ENCODE measurements around the gene KCNQ1OT1.

Gene KCNQ1OT1

DNA sequence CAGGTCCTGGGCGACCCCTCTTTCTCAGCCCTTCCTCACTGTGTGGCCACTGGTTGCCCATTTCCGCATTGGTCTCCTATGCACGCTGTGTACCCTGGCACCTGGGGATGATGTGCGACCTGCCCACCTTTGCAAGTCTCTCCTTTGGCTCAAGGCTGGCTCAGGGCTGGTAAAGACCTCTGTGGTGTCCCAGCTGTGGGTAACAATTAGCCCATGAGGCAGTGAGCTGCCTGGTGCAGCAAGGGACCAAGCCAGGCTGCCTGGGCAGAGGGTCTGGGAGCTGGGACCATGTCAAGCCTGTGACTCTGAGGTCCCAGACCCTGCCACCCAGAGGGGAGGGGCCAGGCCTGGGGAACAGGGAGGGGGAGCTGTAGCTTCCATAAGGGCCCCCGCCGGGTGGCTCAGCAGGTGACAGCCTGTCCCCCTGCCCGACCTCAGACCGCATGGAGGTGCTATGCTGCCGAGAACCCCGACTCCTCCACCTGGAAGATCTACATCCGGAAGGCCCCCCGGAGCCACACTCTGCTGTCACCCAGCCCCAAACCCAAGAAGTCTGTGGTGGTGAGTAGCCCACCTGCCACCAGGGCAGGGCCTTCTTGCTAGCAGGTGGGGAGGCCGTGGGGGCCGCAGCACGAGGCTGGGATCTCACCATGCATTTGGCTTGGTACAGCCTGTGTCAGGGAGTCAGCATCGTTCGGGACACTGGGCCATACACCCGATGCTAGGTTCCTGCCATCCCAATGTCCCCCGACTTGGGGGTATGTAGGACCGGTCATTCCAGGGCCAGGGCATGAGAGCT, 112.5 kb downstream of the KCNQ1OT1 start:
- Histone ChIP-seq H3K79me2 (ENCODE audit: insufficient read depth, low read length) (no peaks in the 10 kb centered on the region), H3K9me3 (ENCODE audit: insufficient read depth, low read depth, low read length) (no peaks in the 10 kb centered on the region), H3F3A (ENCODE audit: low read depth) (no peaks in the 10 kb centered on the region), H3K4me2 (ENCODE audit: low read depth, low read length, poor library complexity, severe bottlenecking) (no peak overlapping the region), H4K20me1 (ENCODE audit: insufficient read depth, low read length, poor library complexity, severe bottlenecking) (no peaks in the 10 kb centered on the region), H3K27me3 (ENCODE audit: insufficient read depth, low read length, poor library complexity, severe bottlenecking) (no peaks in the 10 kb centered on the region), H3K4me1 (ENCODE audit: insufficient read depth, low read length, poor library complexity, severe bottlenecking) (no peaks in the 10 kb centered on the region), H3K4me3 (ENCODE audit: low read length, poor library complexity, severe bottlenecking) (no peak overlapping the region), H3K36me3 (ENCODE audit: insufficient read depth, low read length) (no peaks in the 10 kb centered on the region), H2AFZ (ENCODE audit: low read length) (no peak overlapping the region), H3K9ac (ENCODE audit: low read depth, low read length, poor library complexity, severe bottlenecking) (no peak overlapping the region), H3K9me2 (replicated peaks; ENCODE audit: low read depth, low read length) (no peaks in the 10 kb centered on the region)
- TF ChIP-seq EZH2phosphoT487 (IDR thresholded peaks at IDR 0.05; ENCODE audit: borderline replicate concordance), result no peak
- no peak for TF ChIP-seq CTCF (conservative IDR thresholded peaks at IDR 0.05; ENCODE audit: low read length)

- Histone ChIP-seq H3K36me3 (ENCODE audit: insufficient read depth, low read length) (no peaks in the 10 kb centered on the region), H3F3A (ENCODE audit: low read depth) (no peaks in the 10 kb centered on the region), H2AFZ (ENCODE audit: low read length) (no peak overlapping the region), H3K79me2 (ENCODE audit: insufficient read depth, low read length) (no peaks in the 10 kb centered on the region), H3K4me3 (ENCODE audit: low read length, poor library complexity, severe bottlenecking) (no peak overlapping the region), H3K9me2 (replicated peaks; ENCODE audit: low read depth, low read length) (no peaks in the 10 kb centered on the region), H3K9me3 (ENCODE audit: insufficient read depth, low read depth, low read length) (no peaks in the 10 kb centered on the region), H3K4me2 (ENCODE audit: low read depth, low read length, poor library complexity, severe bottlenecking) (no peak overlapping the region), H4K20me1 (ENCODE audit: insufficient read depth, low read length, poor library complexity, severe bottlenecking) (no peaks in the 10 kb centered on the region), H3K27me3 (ENCODE audit: insufficient read depth, low read length, poor library complexity, severe bottlenecking) (no peaks in the 10 kb centered on the region), H3K4me1 (ENCODE audit: insufficient read depth, low read length, poor library complexity, severe bottlenecking) (no peaks in the 10 kb centered on the region), H3K9ac (ENCODE audit: low read depth, low read length, poor library complexity, severe bottlenecking) (no peak overlapping the region)
- TF ChIP-seq EZH2phosphoT487 (IDR thresholded peaks at IDR 0.05; ENCODE audit: borderline replicate concordance), result no peak
- TF ChIP-seq CTCF (conservative IDR thresholded peaks at IDR 0.05; ENCODE audit: low read length), result no peak
Observed at GRCh38 chr11:2586793-2587131, 113.0 kb downstream of the KCNQ1OT1 start.

DNA sequence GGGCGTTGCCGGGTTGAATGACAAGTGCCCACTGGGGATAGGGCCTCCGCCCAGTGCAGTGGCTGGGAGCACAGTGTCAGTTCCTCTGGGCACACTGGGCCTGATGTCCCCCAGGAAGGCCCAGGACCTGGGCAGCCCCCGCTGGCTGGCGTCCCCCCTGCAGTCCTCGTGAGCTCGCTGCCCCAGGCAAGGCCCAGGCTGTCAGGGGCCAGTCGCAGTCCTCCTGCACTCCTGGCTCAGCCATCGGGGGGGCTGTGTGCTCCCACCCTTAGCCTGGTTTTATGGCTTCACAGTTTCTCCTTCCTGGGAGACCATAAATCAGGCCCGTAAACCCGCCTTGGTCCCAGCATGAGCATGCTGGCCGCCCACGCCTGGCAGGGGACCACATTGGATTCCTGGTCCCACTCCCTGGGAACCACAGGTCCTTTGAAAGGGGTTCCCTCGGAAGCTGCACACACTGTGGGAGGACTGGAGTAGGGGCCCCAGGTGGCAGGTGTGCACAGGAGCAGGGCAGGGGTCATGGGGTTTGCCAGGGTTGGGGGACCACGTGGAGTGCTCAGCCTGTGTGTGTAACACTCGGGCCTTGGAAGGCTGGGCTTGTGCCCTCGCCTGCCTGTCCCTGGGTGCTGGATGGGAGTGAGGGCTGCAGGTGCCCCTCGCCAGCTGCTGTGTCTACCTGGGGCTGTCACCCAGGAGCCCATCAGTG, 113.6 kb downstream of the KCNQ1OT1 start:
- Histone ChIP-seq H3K79me2 (ENCODE audit: insufficient read depth, low read length) (no peaks in the 10 kb centered on the region), H3K36me3 (ENCODE audit: insufficient read depth, low read length) (no peaks in the 10 kb centered on the region), H4K20me1 (ENCODE audit: insufficient read depth, low read length, poor library complexity, severe bottlenecking) (no peaks in the 10 kb centered on the region), H3K4me1 (ENCODE audit: insufficient read depth, low read length, poor library complexity, severe bottlenecking) (no peaks in the 10 kb centered on the region), H3K4me2 (ENCODE audit: low read depth, low read length, poor library complexity, severe bottlenecking) (no peak overlapping the region), H3K9me2 (replicated peaks; ENCODE audit: low read depth, low read length) (no peaks in the 10 kb centered on the region), H2AFZ (ENCODE audit: low read length) (no peak overlapping the region), H3F3A (ENCODE audit: low read depth) (no peaks in the 10 kb centered on the region), H3K4me3 (ENCODE audit: low read length, poor library complexity, severe bottlenecking) (no peak overlapping the region), H3K9me3 (ENCODE audit: insufficient read depth, low read depth, low read length) (no peaks in the 10 kb centered on the region), H3K9ac (ENCODE audit: low read depth, low read length, poor library complexity, severe bottlenecking) (no peak overlapping the region), H3K27me3 (ENCODE audit: insufficient read depth, low read length, poor library complexity, severe bottlenecking) (no peaks in the 10 kb centered on the region)
- TF ChIP-seq EZH2phosphoT487 (IDR thresholded peaks at IDR 0.05; ENCODE audit: borderline replicate concordance) (no peak), CTCF (conservative IDR thresholded peaks at IDR 0.05; ENCODE audit: low read length) (no peak)

Measured in Loucy (cell line).